Osteoblast (primary cell): ENCODE results near the gene CDX1. TPM values are rescaled to one million over a fixed set of nuclear protein-coding genes. Genes with fewer than 3 reads are reported as not detected.

ENCODE experiments used
- DNase-seq: peaks from one replicate; pipeline ENCODE4 v3.0.0; 2011; ENCODE audit warnings: low spot score, mixed read lengths; ENCODE audit not compliant: insufficient read length; ENCODE audit errors: missing footprints
- H2AFZ ChIP-seq: 2 replicates; pipeline ENCODE4 v1.6.0; 2011; ENCODE audit warnings: mild to moderate bottlenecking, low read length
- H3K27ac ChIP-seq: 2 replicates; pipeline ENCODE4 v1.5.1; 2011; ENCODE audit warnings: mild to moderate bottlenecking, low read depth, low read length, moderate library complexity
- H3K27me3 ChIP-seq: 2 replicates; pipeline ENCODE4 v1.6.0; 2012; ENCODE audit warnings: mild to moderate bottlenecking, control low read depth, inconsistent platforms, low read length, moderate library complexity; ENCODE audit not compliant: insufficient read depth
- H3K36me3 ChIP-seq: 2 replicates; pipeline ENCODE4 v1.5.1; 2011; ENCODE audit warnings: mild to moderate bottlenecking, low read length, control low read depth, moderate library complexity; ENCODE audit not compliant: insufficient read depth
- H3K4me1 ChIP-seq: 2 replicates; pipeline ENCODE4 v1.5.1; 2011; ENCODE audit warnings: mild to moderate bottlenecking, low read length, control low read depth, moderate library complexity; ENCODE audit not compliant: insufficient read depth
- H3K4me2 ChIP-seq: 2 replicates; pipeline ENCODE4 v1.6.0; 2011; ENCODE audit warnings: mild to moderate bottlenecking, low read length; ENCODE audit not compliant: insufficient read depth
- H3K4me3 ChIP-seq: fragments of 200-600 bp; sonication (generic); 3 replicates; pipeline ENCODE4 v1.5.1; 2012; ENCODE audit warnings: mild to moderate bottlenecking, low read length, inconsistent platforms; ENCODE audit not compliant: insufficient read depth
- H3K79me2 ChIP-seq: 2 replicates; pipeline ENCODE4 v1.6.0; 2012; ENCODE audit warnings: mild to moderate bottlenecking, low read length, control low read depth, inconsistent platforms; ENCODE audit not compliant: insufficient read depth
- H3K9me3 ChIP-seq: 2 replicates; pipeline ENCODE4 v1.5.1; 2011; ENCODE audit warnings: low read depth, low read length, control low read depth
- H4K20me1 ChIP-seq: 2 replicates; pipeline ENCODE4 v1.6.0; 2012; ENCODE audit warnings: mild to moderate bottlenecking, low read length, control low read depth; ENCODE audit not compliant: insufficient read depth
- CTCF ChIP-seq: IDR thresholded peaks from 2 replicates; pipeline ENCODE4 v1.5.1; 2011; ENCODE audit warnings: mild to moderate bottlenecking, low read depth, low read length, moderate library complexity; ENCODE audit errors: extremely low read depth
- total RNA-seq: library from RNA; depleted of rRNA; stranded (reverse); fragments of >200 nt; gene quantifications from 2 replicates; pipeline ENCODE4 v1.2.3, GENCODE V29; 2012

The CDX1 gene
- total RNA-seq, 1 donor: 0.36 TPM

GRCh38 chr5:150131978-150132694 is 34.4 kb upstream of the CDX1 start:
- no peak for TF ChIP-seq CTCF
- DNase-seq: peak; percentile 92
- H3K9me3 ChIP-seq: no peaks in the 10 kb centered on the region
- H3K4me2 ChIP-seq: no peak overlapping the region
- no peak overlapping the region for H2AFZ ChIP-seq
- no peaks in the 10 kb centered on the region for H3K27me3 ChIP-seq
- peaks cover 91% of the 10 kb centered on the region for H3K36me3 ChIP-seq
- H4K20me1 ChIP-seq: no peaks in the 10 kb centered on the region
- peaks cover 35% of the 10 kb centered on the region for H3K4me1 ChIP-seq
- H3K79me2 ChIP-seq: peaks cover 33% of the 10 kb centered on the region
- H3K4me3 ChIP-seq: no peak overlapping the region
- peak overlapping the region; percentile 25 for H3K27ac ChIP-seq

GRCh38 chr5:150132740-150133139 is 33.8 kb upstream of the CDX1 start:
- no peak overlapping the region for H3K27ac ChIP-seq
- peak; percentile 52 for DNase-seq
- H3K79me2 ChIP-seq: peaks cover 39% of the 10 kb centered on the region
- no peaks in the 10 kb centered on the region for H4K20me1 ChIP-seq
- no peak for TF ChIP-seq CTCF
- no peak overlapping the region for H2AFZ ChIP-seq
- H3K9me3 ChIP-seq: no peaks in the 10 kb centered on the region
- peaks cover 87% of the 10 kb centered on the region for H3K36me3 ChIP-seq
- peaks cover 41% of the 10 kb centered on the region for H3K4me1 ChIP-seq
- no peaks in the 10 kb centered on the region for H3K27me3 ChIP-seq
- H3K4me3 ChIP-seq: no peak overlapping the region
- H3K4me2 ChIP-seq: no peak overlapping the region

- peak; percentile 52 for DNase-seq
- Histone ChIP-seq H4K20me1 (no peaks in the 10 kb centered on the region), H3K79me2 (peaks cover 43% of the 10 kb centered on the region), H3K36me3 (peaks cover 78% of the 10 kb centered on the region), H3K4me1 (peaks cover 50% of the 10 kb centered on the region), H3K9me3 (no peaks in the 10 kb centered on the region), H2AFZ (no peak overlapping the region), H3K27ac (no peak overlapping the region), H3K27me3 (no peaks in the 10 kb centered on the region), H3K4me3 (no peak overlapping the region), H3K4me2 (no peak overlapping the region)
- TF ChIP-seq CTCF: no peak
Measured at GRCh38 chr5:150133581-150134197, 32.9 kb upstream of the CDX1 start.

- DNase-seq: peak; percentile 69
- H3K4me1 ChIP-seq: peaks cover 55% of the 10 kb centered on the region
- TF ChIP-seq CTCF: no peak
- no peak overlapping the region for H3K4me2 ChIP-seq
- no peak overlapping the region for H2AFZ ChIP-seq
- H3K27ac ChIP-seq: peak overlapping the region; percentile 60
- H3K27me3 ChIP-seq: no peaks in the 10 kb centered on the region
- H3K79me2 ChIP-seq: peaks cover 48% of the 10 kb centered on the region
- no peaks in the 10 kb centered on the region for H3K9me3 ChIP-seq
- H3K4me3 ChIP-seq: no peak overlapping the region
- no peaks in the 10 kb centered on the region for H4K20me1 ChIP-seq
- peaks cover 73% of the 10 kb centered on the region for H3K36me3 ChIP-seq
Measured at GRCh38 chr5:150134198-150134588, 32.4 kb upstream of the CDX1 start.
